Measurements from ENCODE around the gene HAAO. TPM values are rescaled to one million over a fixed set of nuclear protein-coding genes. Genes with fewer than 3 reads are reported as not detected.

HAAO gene
- total RNA-seq, 4 donors from 2014 or later: 0.61 to 10.5 (median 5.2) TPM

DNA sequence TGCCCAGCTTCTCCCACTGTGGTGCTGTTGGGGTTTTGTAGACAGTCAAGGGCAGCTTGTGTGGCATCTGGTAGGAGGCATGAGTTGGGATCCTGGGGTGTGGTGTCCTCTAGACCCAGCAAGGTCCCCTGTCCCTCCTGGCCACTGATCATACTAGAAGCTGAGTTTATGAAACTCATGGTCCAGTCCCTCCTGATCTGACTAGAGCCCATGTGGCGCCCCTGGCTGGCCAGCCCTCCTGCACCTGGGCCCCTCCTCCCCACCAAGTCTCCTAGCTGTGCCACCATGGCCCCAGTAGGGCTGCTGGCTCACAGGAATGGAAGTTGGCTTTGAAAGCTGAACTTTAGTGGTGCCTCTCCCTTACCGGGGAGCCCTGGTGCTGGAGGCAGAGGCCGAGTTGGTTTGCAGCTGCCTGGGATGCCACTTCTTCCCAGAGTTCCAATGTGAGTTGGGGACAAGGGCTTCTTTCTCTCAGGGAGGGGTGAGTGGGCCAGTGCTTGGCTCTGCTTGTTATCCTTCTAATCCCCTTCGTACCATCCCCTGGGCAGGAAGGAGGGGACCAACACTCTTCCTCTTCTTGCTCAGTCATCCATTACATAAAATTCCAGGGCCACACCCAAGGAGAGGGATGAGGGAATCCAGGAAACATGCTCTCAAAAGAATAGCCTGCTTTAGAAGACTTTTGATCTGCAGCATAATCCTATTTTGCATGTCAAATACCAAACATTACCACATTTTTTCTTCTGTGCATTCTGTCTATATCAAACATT is 37.5 kb upstream of the HAAO start:
- Histone ChIP-seq H3K9me3 (no peaks in the 10 kb centered on the region), H3K27me3 (no peaks in the 10 kb centered on the region), H3K4me3 (no peak overlapping the region), H3K36me3 (no peaks in the 10 kb centered on the region), H3K27ac (peak overlapping the region; percentile 42 to 79 (median 72)), H3K4me1 (peaks cover 15 to 41% (median 27%) of the 10 kb centered on the region in 3 donors)
- TF ChIP-seq, protein P1, sequence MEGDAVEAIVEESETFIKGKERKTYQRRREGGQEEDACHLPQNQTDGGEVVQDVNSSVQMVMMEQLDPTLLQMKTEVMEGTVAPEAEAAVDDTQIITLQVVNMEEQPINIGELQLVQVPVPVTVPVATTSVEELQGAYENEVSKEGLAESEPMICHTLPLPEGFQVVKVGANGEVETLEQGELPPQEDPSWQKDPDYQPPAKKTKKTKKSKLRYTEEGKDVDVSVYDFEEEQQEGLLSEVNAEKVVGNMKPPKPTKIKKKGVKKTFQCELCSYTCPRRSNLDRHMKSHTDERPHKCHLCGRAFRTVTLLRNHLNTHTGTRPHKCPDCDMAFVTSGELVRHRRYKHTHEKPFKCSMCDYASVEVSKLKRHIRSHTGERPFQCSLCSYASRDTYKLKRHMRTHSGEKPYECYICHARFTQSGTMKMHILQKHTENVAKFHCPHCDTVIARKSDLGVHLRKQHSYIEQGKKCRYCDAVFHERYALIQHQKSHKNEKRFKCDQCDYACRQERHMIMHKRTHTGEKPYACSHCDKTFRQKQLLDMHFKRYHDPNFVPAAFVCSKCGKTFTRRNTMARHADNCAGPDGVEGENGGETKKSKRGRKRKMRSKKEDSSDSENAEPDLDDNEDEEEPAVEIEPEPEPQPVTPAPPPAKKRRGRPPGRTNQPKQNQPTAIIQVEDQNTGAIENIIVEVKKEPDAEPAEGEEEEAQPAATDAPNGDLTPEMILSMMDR (IDR thresholded peaks at IDR 0.05): no peak
- TF ChIP-seq POLR2A (IDR thresholded peaks at IDR 0.05): no peak
- 0 to 27% methylated on average over 1 to 2 of the region's 4 CpGs for WGBS, 2 donors
- intact Hi-C loops (cut with DNase I): loop anchor here (10.0 kb wide), 1 partner anchor 405 kb away; no protein-coding TSS in a partner anchor
- no peak for DNase-seq

DNA sequence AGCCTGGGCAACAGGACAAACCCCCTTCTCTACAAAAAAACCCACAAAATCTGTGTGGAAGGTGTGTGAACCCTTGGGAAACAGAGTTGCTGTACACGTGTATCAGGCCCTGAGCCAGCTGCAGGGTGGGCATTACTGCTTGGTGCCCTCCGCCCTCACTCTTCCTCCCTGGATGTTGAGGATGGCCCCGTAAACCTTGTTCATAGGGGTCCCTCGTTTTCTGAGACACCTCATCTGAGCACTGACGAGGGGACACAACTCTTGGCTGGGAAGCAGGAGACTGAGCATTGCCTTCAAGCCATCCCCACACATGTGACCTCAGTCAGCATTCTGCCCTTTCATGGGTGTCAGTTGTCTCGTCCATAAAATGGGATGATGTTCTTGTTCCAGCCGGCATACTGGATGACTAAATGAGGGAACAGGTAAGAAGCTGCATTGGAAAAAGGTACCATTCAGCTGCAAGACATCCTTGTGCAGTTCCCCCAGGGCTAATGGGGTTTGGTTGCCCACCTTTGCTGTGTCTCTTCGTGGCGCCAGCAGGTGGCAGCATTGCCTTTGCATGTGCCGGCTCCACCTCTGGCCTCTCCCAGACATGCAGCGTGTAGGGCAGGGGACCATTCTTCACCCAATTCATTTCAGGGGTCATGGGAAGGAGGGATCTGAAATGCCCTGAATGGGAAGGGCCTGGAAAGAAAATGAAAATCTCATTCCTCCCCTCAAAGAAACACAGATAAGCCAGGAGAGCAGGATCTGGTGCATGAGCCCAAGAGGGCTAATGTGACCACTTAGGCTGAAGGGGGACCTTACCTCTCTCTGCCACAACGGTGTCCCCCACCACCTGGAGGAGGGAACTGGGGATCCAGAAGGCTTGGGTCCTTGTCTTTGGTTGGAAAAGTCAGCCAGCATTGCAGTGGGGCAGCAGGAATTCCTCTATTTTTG is 36.4 kb upstream of the HAAO start:
- no peaks in the 10 kb centered on the region for H3K36me3 ChIP-seq
- no peak for TF ChIP-seq POLR2A (IDR thresholded peaks at IDR 0.05)
- TF ChIP-seq, protein P1 (IDR thresholded peaks at IDR 0.05): peak; percentile 84 to 94 (median 93)
- H3K27me3 ChIP-seq: no peaks in the 10 kb centered on the region
- intact Hi-C loops (cut with DNase I): loop anchor here (10.0 kb wide), 1 partner anchor 406 kb away; no protein-coding TSS in a partner anchor
- no peak overlapping the region for H3K4me3 ChIP-seq
- H3K9me3 ChIP-seq: no peaks in the 10 kb centered on the region
- WGBS, 2 donors: 27 to 36% methylated on average over 7 to 9 of the region's 12 CpGs
- no peak for DNase-seq
- peak overlapping the region; percentile 42 to 79 (median 72) for H3K27ac ChIP-seq
- peaks cover 15 to 44% (median 27%) of the 10 kb centered on the region in 3 donors for H3K4me1 ChIP-seq

DNA sequence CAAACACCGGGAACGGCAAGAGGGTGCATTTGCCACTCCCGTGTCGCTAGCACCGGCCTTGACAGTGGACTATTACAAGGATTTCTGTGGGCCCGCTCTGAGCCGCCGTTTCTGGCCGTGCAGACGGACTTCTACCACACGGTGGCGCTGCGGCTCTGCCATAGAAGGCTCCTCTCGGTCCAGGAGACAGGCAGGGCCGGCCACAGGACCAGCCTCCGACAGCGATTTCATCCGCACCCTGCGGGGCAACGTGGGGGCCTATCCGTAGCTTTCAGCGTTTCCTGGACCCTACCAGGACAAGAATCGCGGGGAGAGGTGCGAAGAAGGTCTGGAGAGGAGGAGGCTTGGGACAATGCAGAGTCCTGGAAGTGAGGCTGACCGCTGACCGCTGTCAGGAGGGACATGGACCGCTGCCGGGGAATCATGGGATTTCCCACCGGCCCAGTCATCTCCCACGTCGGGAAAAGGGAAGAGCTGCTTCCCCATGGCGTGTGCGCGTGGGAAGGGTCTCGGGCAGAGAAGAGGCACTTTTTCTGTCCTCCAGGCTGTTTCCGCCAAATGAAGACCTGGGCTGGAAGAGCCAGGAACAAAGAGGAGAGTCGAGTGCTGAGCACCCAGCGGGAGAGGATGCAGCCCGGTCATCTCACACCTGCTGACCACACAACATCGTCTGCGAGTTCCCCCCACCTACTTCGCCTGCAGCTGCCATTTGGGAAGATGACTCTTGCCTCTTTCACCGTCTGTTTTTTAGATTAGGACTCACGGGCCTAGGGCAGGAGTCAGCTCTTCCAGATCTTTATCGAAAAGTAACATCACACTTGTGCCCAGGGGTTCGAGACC is 35.5 kb upstream of the HAAO start:
- no peaks in the 10 kb centered on the region for H3K36me3 ChIP-seq
- H3K9me3 ChIP-seq: no peaks in the 10 kb centered on the region
- TF ChIP-seq, protein P1 (IDR thresholded peaks at IDR 0.05): peak; percentile 87 to 97 (median 95)
- no peak for TF ChIP-seq POLR2A (IDR thresholded peaks at IDR 0.05)
- DNase-seq: peak; percentile 26
- H3K27me3 ChIP-seq: no peaks in the 10 kb centered on the region
- peak overlapping the region in 3 of 4 donors; percentile 21 to 57 (median 28) for H3K4me3 ChIP-seq
- intact Hi-C loops (cut with DNase I): loop anchor here (10.0 kb wide), 1 partner anchor 407 kb away; no protein-coding TSS in a partner anchor
- 26 to 43% methylated on average over 23 to 24 of the region's 47 CpGs for WGBS, 2 donors
- H3K27ac ChIP-seq: peak overlapping the region in 3 of 4 donors; percentile 26 to 79 (median 42)
- H3K4me1 ChIP-seq: peaks cover 15 to 45% (median 27%) of the 10 kb centered on the region in 3 donors

DNA sequence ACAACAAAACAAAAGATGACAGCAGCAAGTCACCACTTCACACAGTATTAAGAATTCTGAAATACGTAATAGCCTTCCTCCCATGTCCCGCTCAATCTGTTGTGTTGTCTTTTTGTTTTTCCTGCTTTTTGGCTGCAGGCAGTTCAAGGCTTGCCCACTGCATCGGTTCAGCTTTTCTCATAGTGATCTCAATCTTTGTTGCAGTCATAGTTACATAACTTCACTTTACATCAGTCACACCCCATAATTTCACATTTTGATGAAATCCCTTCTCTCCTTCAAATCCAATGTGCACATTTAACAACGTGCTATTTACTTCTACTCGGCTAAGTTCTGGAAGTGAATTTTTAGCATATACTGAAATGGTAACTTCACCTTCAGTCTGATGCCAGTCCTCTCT is 33.8 kb upstream of the HAAO start:
- H3K36me3 ChIP-seq: no peaks in the 10 kb centered on the region
- peaks cover 15 to 45% (median 27%) of the 10 kb centered on the region in 3 donors for H3K4me1 ChIP-seq
- intact Hi-C loops (cut with DNase I): loop anchor here (10.0 kb wide), 1 partner anchor 409 kb away; no protein-coding TSS in a partner anchor
- no peaks in the 10 kb centered on the region for H3K27me3 ChIP-seq
- 30 to 49% methylated on average over 5 of the region's 5 CpGs for WGBS, 2 donors
- no peak overlapping the region for H3K27ac ChIP-seq
- H3K9me3 ChIP-seq: no peaks in the 10 kb centered on the region
- no peak for DNase-seq
- H3K4me3 ChIP-seq: no peak overlapping the region
- TF ChIP-seq, protein P1 (IDR thresholded peaks at IDR 0.05): no peak
- no peak for TF ChIP-seq POLR2A (IDR thresholded peaks at IDR 0.05)
